Left lung (tissue), 10 donors: Measurements from ENCODE around the gene STARD3. TPM values are rescaled to one million over a fixed set of nuclear protein-coding genes. Genes with fewer than 3 reads are reported as not detected.
A peak's percentile ranks its signal among the peaks of the same experiment; 100 is the strongest.

Experiments
- ATAC-seq: fragments of 200-7000 bp; cut with Tn5 transposase; one replicate; pipeline ENCODE4 v1.9.1; 2020; ENCODE audit warnings: moderate library complexity
- DNase-seq, 4 donors: peaks; one replicate each; pipeline ENCODE4 v3.0.0-alpha.2; 2013 to 2020
- H3K27ac ChIP-seq, 2 donors: fragments of 200-600 bp; sonication (generic) in 1 of 2; one replicate each; pipeline versions ENCODE4 v1.5.0 to v1.8.0; 2020 to 2021
- H3K27me3 ChIP-seq, 2 donors: fragments of 200-600 bp; sonication (generic) in 1 of 2; one replicate each; pipeline versions ENCODE4 v1.5.0 to v1.8.0; 2020 to 2021
- H3K36me3 ChIP-seq, 2 donors: fragments of 200-600 bp; sonication (generic) in 1 of 2; one replicate each; pipeline versions ENCODE4 v1.5.0 to v1.8.0; 2020 to 2021
- H3K4me1 ChIP-seq, 2 donors: fragments of 200-600 bp; one replicate each; pipeline ENCODE4 v1.8.0; 2021
- H3K4me3 ChIP-seq, 2 donors: fragments of 200-600 bp; sonication (generic) in 1 of 2; one replicate each; pipeline versions ENCODE4 v1.5.0 to v1.8.0; 2020 to 2021; ENCODE audit warnings: mild to moderate bottlenecking in 1 of 2
- H3K9me3 ChIP-seq, 2 donors: fragments of 200-600 bp; sonication (generic) in 1 of 2; one replicate each; pipeline versions ENCODE4 v1.5.0 to v1.8.0; 2020 to 2021
- CTCF ChIP-seq, 2 donors: fragments of 200-600 bp; sonication (generic) in 1 of 2; IDR thresholded peaks; one replicate each; pipeline versions ENCODE4 v1.5.0 to v1.8.0; 2021; ENCODE audit warnings: antibody characterized with exemption in 2 of 2
- intact Hi-C, 2 donors: fragments of 100-400 bp; cut with DNase I; formaldehyde crosslinking; loops; one replicate each; pipeline versions ENCODE4 v1.11.2 to v1.14.2; 2022
- polyA plus RNA-seq, 6 donors: library from polyadenylated mRNA; unstranded; fragments of 120-200 nt; gene quantifications; one replicate each; pipeline ENCODE4 v1.2.1, GENCODE V29; 2013; ENCODE audit not compliant: insufficient read length in 6 of 6
- total RNA-seq, 2 donors: library from RNA; stranded (reverse); fragmentation: NEBNext Ultra II Directional; extraction: Animal tissue kit (Norgen Biotek cat#: 25700); gene quantifications; one replicate each; pipeline ENCODE4 v1.2.1, GENCODE V29; 2021
- donor health status: DM: no; HTN: yes; CAD: no.
- donor health status: DM: no; HTN: no; CAD: no.

STARD3 gene
- total and polyA plus RNA-seq, 8 donors: 42.1 to 66.1 (median 55.9) TPM

- peaks cover 17 to 63% of the 10 kb centered on the region in 2 donors for H3K27me3 ChIP-seq
- no peak for TF ChIP-seq CTCF (IDR thresholded peaks at IDR 0.05)
- no peaks in the 10 kb centered on the region for H3K36me3 ChIP-seq
- H3K9me3 ChIP-seq: no peaks in the 10 kb centered on the region
- intact Hi-C loops: no loop called here
- peak overlapping the region; percentile 7 to 13 for H3K27ac ChIP-seq
- no peak overlapping the region for H3K4me3 ChIP-seq
- H3K4me1 ChIP-seq: peaks cover 6 to 41% of the 10 kb centered on the region in 2 donors
- DNase-seq (no peak), ATAC-seq (peak; percentile 2)
Measured at GRCh38 chr17:39629494-39629880, 7.5 kb upstream of the STARD3 start.

- ATAC-seq: no peak
- DNase-seq: no peak
- no peak overlapping the region for H3K27ac ChIP-seq
Measured at GRCh38 chr17:39629898-39630297, 7.0 kb upstream of the STARD3 start.

GRCh38 chr17:39631403-39631802 is 5.5 kb upstream of the STARD3 start:
- peak overlapping the region in 1 of 2 donors; percentile 7 for H3K27ac ChIP-seq
- intact Hi-C loops: loop anchor here in 1 of 2 donors (10.0 kb wide), 1 partner anchor 103 kb away; the partner anchor contains the start of genes GRB7 and MIEN1
- no peak for TF ChIP-seq CTCF (IDR thresholded peaks at IDR 0.05)
- H3K9me3 ChIP-seq: no peaks in the 10 kb centered on the region
- peaks cover 16 to 43% of the 10 kb centered on the region in 2 donors for H3K27me3 ChIP-seq
- peak; percentile 67 for ATAC-seq
- H3K4me1 ChIP-seq: peaks cover 6 to 59% of the 10 kb centered on the region in 2 donors
- no peaks in the 10 kb centered on the region for H3K36me3 ChIP-seq
- peak in 2 of 4 donors; percentile 50 to 58 for DNase-seq
- H3K4me3 ChIP-seq: no peak overlapping the region

More at GRCh38 chr17:39629898-39630297, 7.0 kb upstream of the STARD3 start:
- intact Hi-C loops: loop anchor here in 1 of 2 donors (10.0 kb wide), 1 partner anchor 105 kb away; the partner anchor contains the start of genes GRB7 and MIEN1
- Histone ChIP-seq H3K4me3 (no peak overlapping the region), H3K9me3 (no peaks in the 10 kb centered on the region), H3K4me1 (peaks cover 6 to 45% of the 10 kb centered on the region in 2 donors), H3K36me3 (no peaks in the 10 kb centered on the region), H3K27me3 (peaks cover 17 to 58% of the 10 kb centered on the region in 2 donors)
- TF ChIP-seq CTCF (IDR thresholded peaks at IDR 0.05): no peak

- no peak for DNase-seq
- no peaks in the 10 kb centered on the region for H3K9me3 ChIP-seq
- intact Hi-C loops: loop anchor here in 1 of 2 donors (10.0 kb wide), 1 partner anchor 102 kb away; the partner anchor contains the start of genes GRB7 and MIEN1
- H3K27me3 ChIP-seq: peaks cover 6 to 34% of the 10 kb centered on the region in 2 donors
- no peak for TF ChIP-seq CTCF (IDR thresholded peaks at IDR 0.05)
- no peak overlapping the region for H3K4me3 ChIP-seq
- H3K27ac ChIP-seq: no peak overlapping the region
- no peaks in the 10 kb centered on the region for H3K36me3 ChIP-seq
- no peak for ATAC-seq
- H3K4me1 ChIP-seq: peaks cover under 1 to 54% of the 10 kb centered on the region in 2 donors
Measured at GRCh38 chr17:39632153-39632941, 4.6 kb upstream of the STARD3 start.

GRCh38 chr17:39633570-39634183 is 3.3 kb upstream of the STARD3 start:
- intact Hi-C loops: loop anchor here in 1 of 2 donors (10.0 kb wide), 1 partner anchor 101 kb away; the partner anchor contains the start of genes GRB7 and MIEN1
- DNase-seq: no peak
- Histone ChIP-seq H3K4me3 (no peak overlapping the region), H3K4me1 (peaks cover 7 to 64% of the 10 kb centered on the region in 2 donors), H3K27me3 (peaks cover 0 to 21% of the 10 kb centered on the region in 2 donors), H3K36me3 (no peaks in the 10 kb centered on the region), H3K27ac (no peak overlapping the region), H3K9me3 (no peaks in the 10 kb centered on the region)
- TF ChIP-seq CTCF (IDR thresholded peaks at IDR 0.05): no peak
- no peak for ATAC-seq
